ENCODE measurements around the gene CNOT4.
"Not testable (repeated sequence)": the region's sequence is repeated elsewhere in the genome, so short reads cannot be mapped to it uniquely, and the experiment has no call there.

The CNOT4 gene

GRCh38 chr7:135512135-135512887, 2.4 kb upstream of the CNOT4 start:
- DNase-seq, result peak; percentile 73

- DNase-seq, result peak; percentile 45
Observed at GRCh38 chr7:135510592-135511183, 786 bp upstream of the CNOT4 start.

- peak; percentile 76 for DNase-seq
Observed at GRCh38 chr7:135509589-135509838, 388 bp downstream of the CNOT4 start.

- peak; percentile 30 for DNase-seq
Observed at GRCh38 chr7:135508883-135509588, 866 bp downstream of the CNOT4 start.

DNA sequence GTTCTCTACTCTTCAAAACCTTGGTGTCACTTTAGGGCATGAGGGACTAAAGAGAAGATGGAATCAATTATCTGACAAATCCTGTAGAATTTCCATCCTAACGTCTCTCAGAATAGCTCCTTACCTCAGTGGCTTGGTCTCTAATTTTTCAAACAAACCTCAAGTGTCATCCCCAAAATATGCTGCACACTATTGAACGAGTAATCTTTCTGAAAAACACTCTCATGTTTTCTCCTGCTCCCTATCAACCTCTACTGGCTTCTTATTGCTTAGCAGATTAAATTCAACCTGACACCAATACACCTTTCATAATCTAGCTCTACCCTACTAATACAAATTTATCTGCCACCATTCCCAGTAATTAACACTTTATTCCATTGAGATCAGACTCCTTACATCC, 8.5 kb downstream of the CNOT4 start:
- no peak for DNase-seq

DNA sequence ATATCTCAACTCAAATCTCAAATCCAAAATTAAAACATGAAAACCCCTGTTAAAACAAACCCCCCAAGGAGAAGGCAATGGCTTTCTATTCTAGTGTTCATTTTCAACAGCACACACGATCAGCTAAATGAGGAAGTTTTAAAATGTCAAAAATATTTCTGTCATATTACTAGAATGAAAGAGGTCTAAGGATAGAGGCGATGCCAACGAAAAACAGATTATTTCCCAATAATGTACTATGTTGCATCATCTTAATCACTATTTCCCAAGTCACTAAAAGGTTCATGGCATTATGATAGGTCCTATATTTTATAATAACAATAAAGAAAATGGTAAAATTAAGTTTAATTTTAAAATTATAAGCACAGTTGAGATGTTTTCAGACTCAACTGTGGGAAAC, 10.1 kb downstream of the CNOT4 start:
- peak; percentile 16 for DNase-seq

DNA sequence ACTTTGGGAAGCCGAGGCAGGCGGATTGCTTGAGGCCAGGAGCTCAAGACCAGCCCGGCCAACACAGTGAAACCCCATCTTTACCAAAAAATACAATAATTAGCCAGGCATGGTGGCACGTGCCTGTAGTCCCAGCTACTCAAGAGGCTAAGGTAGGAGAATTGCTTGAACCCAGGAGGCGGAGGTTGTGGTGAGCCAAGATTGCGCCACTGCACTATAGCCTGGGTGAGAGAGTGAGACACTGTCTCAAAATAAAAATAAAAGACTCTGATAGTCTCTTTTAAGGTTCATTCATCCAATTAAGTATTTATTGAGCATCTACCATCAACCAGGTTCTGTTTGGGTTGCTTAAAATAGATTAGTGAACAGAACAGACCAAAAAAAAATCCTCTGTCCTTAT, 12.7 kb downstream of the CNOT4 start:
- not testable (repeated sequence) for DNase-seq

DNA sequence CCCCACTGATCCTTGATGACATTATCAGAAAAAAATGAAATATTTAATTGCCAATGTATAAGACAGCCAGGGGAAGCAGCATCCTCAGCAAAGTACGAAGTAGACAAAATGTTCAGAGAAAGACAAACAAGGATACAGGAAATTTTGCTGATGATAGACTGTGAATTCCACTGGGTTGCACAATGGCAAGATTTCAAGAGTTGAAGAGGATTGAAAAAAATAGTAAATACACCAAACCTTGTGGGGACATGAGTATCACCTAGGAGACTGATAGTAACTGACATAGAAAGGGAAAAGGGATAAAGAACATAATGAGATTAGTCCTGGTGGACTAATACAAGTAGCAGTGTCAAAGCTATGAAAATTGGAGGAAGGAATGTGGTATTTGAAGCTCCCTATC, 16.5 kb downstream of the CNOT4 start:
- DNase-seq, result no peak

GRCh38 chr7:135492151-135492550, 17.8 kb downstream of the CNOT4 start:
- DNase-seq, result no peak

- DNase-seq, result no peak
Observed at GRCh38 chr7:135490783-135491182, 19.1 kb downstream of the CNOT4 start.

DNA sequence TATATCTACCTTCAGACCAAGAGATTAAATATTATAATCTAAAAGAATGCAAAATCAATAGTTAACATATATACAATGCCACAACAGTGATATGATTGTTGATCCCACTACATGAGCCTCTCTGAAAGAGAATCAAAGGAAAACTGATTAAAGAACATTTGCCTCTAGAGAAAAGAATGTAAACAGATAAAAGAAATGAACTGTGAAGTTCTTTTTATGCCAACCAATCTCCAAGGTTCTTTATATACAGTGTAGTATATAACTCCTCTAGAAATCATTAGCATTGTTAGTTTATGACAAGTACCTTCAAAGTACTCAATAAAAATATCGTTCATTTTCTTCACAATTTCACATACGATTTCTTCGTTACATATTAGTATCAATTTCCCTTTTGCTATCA, 20.1 kb downstream of the CNOT4 start:
- no peak for DNase-seq

- no peak for DNase-seq
Observed at GRCh38 chr7:135486261-135486920, 23.5 kb downstream of the CNOT4 start.

DNA sequence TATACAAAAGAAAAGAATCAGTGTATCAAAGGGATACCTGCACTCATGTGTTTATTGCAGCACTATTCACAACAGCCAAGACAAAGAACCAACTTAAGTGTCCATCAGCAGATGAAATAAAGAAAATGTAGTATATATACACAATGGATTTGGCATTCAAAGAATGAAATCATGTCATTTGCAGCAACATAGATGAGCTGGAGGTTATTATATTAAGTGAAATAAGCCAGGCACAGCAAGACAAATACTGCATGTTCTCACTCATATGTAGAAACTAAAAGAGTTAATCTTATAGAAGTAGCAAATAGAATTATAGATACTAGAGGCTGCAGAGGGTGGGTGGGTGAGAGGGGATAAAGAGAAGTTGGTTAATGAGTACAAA, 28.3 kb downstream of the CNOT4 start:
- no peak for DNase-seq

- peak; percentile 82 for DNase-seq
Observed at GRCh38 chr7:135480966-135481597, 28.8 kb downstream of the CNOT4 start.

GRCh38 chr7:135475521-135475920, 34.4 kb downstream of the CNOT4 start:
- no peak for DNase-seq

DNA sequence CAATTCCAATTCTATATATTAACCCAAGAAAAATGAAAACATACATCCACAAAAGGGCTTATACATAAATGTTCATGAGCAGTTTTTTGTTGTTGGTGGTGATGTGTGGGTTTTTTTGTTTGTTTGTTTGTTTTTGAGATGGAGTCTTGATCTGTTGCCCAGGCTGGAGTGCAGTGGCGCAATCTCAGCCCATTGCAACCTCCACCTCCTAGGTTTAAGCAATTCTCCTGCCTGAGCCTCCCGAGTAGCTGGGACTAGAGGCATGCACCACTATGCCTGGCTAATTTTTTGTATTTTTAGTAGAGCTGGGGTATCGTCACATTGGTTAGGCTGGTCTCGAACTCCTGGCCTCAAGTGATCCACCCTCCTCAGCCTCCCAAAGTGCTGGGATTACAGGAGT, 40.2 kb downstream of the CNOT4 start:
- DNase-seq, result not testable (repeated sequence)

DNA sequence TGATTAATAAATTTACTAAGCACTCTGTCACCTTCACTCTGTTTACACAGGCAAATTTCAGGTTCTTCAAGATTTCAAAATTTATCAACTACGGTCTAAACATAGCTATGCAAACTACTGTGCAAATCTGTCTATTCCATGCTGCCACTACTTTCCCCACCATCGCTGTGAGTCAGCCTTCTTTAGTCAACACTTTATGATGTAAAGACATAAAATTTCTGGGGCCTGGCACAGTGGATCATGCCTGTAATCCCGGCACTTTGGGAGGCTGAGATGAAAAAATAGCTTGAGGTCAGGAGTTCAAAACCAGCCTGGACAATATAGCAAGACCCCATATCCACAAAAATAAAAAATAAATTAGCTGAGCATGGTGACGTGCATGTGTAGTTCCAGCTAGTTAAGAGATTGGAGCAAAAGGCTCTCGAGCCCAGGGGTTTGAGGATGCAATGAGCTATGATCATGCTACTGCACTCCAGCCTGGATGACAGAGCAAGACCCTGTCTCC, 42.6 kb downstream of the CNOT4 start:
- DNase-seq, result no peak

GRCh38 chr7:135466442-135467206, 43.3 kb downstream of the CNOT4 start:
- no peak for DNase-seq

GRCh38 chr7:135463908-135464307, 46.0 kb downstream of the CNOT4 start:
- no peak for DNase-seq

- DNase-seq, result no peak
Observed at GRCh38 chr7:135459951-135460567, 49.8 kb downstream of the CNOT4 start.

DNA sequence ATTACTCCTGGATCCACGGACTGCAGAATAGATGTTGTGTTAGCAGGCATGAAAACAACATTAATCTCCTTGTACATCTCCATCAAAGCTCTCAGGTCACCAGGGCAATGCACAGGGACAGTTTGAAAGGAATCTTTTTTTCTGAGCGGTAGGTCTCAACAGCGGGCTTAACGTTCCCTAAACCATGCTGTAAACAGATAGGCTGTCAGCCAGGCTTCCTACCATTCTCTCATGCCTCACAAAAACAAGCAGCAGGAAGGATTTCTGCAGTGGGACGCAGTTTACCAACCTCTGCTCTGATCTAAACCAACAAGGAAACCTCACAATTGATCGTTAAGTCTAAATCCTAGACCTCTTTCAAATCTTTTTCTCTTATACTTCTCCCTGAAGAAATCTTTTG, 50.8 kb downstream of the CNOT4 start:
- DNase-seq, result no peak

DNA sequence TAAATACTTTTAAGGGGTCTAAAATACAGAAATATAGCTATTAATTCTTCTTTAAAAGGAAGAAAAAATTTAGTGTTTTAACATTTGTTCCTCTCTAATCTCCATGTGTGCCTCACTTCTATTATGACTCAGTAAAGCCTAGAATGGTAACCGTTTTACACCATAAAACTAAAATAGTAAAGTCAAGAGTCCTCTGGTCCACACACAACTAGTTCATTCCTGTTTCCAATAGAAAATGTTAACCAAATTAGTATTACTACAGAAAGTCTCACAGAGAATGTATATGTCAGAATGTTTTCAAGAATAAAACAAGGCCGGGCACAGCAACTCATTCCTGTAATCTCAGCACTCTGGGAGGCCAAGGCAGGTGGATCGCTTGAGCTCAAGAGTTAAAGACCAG, 55.8 kb downstream of the CNOT4 start:
- no peak for DNase-seq
